Activated CD8-positive, alpha-beta memory T cell treated with anti-CD3 and anti-CD28 coated beads, Interleukin-2, amount 10 ng/mL, durations not matched to agents 7 days and 5 days (primary cell): ENCODE results near the gene IGFBP1. TPM values are rescaled to one million over a fixed set of nuclear protein-coding genes. Genes with fewer than 3 reads are reported as not detected.

Source experiments
- ATAC-seq: fragments of 150-1000 bp; cut with Tn5 transposase; one replicate; pipeline ENCODE4 v1.10.0; 2021; ENCODE audit warnings: moderate library complexity
- CTCF ChIA-PET: fragments of 350-600 bp; sonication (Branson Sonifier 250); formaldehyde crosslinking; loops from one replicate; lab custom pipeline; 2021; ENCODE audit warnings: antibody characterized with exemption; lab: Charles Lee
- DNase-seq: peaks from one replicate; pipeline ENCODE4 v3.0.0-alpha.2; 2020
- H3K27ac Mint-ChIP-seq: one replicate; pipeline ENCODE4 v1.8.0; 2021; ENCODE audit warnings: mild to moderate bottlenecking, mixed read lengths
- H3K27me3 Mint-ChIP-seq: one replicate; pipeline ENCODE4 v1.8.0; 2021; ENCODE audit warnings: mixed read lengths
- H3K36me3 Mint-ChIP-seq: one replicate; pipeline ENCODE4 v1.8.0; 2021; ENCODE audit warnings: mild to moderate bottlenecking, mixed read lengths
- H3K4me1 Mint-ChIP-seq: one replicate; pipeline ENCODE4 v1.8.0; 2021; ENCODE audit warnings: mixed read lengths
- H3K4me3 Mint-ChIP-seq: one replicate; pipeline ENCODE4 v1.8.0; 2021; ENCODE audit warnings: mild to moderate bottlenecking, moderate library complexity, mixed read lengths
- H3K9me3 Mint-ChIP-seq: one replicate; pipeline ENCODE4 v1.8.0; 2022; ENCODE audit warnings: low read depth, mixed read lengths
- total RNA-seq, 2 experiments: library from RNA; stranded (reverse); gene quantifications; one replicate each; pipeline ENCODE4 v1.2.3, GENCODE V29; 2021

Gene IGFBP1
- total RNA-seq, 2 experiments from 2014 or later = not detected

DNA sequence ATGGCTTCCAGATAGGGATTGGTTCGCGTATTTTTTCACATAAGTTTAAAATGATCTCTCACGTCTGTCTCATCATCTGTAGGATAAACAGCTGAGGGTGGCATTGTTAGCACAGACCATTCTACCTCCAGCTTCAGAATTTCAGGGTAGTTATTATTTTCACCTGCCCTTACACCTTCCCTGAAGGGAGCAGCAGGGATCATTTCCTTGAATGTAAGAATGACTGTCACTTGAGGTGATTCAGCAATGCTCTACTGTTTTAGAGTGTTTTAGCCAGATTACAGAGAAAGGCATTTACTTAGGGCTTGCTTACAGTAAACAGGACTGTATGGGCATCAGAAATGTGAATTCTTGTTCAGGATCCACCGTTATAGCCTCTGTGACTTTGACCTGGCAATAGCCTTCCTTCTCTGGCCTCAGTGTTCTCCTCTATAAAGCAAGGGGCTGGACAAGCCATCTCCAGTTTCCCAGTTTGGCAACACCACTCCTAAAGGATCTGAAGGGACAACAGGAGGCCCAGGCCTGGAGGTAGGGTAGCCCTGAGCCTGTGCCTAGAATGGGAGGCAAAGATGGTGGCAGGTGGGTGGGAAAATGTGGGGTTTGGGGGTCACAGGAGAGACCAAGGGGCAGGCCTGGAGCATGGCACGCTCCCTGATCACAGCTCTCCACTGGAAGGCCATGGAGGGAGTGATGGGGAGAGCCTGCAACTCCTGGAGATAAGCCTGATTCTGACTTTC, 1.2 kb upstream of the IGFBP1 start:
- Mint-ChIP-seq H3K27me3 (peaks cover 55% of the 10 kb centered on the region), H3K4me1 (no peaks in the 10 kb centered on the region), H3K36me3 (no peaks in the 10 kb centered on the region), H3K27ac (no peak overlapping the region), H3K9me3 (no peaks in the 10 kb centered on the region), H3K4me3 (no peak overlapping the region)
- no peak for ATAC-seq
- no peak for DNase-seq
- CTCF ChIA-PET = no interaction called here

DNA sequence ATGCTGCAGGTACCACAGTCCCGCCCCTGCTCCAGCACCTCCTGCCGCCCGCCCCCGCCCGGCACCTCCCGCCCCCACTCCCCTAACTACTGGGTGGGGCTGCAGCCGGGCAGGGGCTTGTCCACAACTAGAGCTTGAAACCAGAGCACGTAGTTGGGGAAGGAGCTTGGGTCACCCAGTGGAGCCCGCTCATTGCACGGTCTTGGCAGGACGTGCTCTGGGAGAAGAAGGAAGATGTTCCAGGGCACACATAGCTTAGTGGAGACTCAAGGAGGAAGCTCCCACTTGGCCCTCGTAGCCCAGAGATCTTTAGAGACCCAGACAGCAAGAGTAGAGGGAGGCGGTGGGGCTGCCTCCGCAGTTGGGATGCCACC, 692 bp downstream of the IGFBP1 start:
- H3K4me3 Mint-ChIP-seq = no peak overlapping the region
- CTCF ChIA-PET = no interaction called here
- DNase-seq (no peak), ATAC-seq (no peak)
- peaks cover 63% of the 10 kb centered on the region for H3K27me3 Mint-ChIP-seq
- H3K4me1 Mint-ChIP-seq = no peaks in the 10 kb centered on the region
- H3K36me3 Mint-ChIP-seq = no peaks in the 10 kb centered on the region
- H3K27ac Mint-ChIP-seq = no peak overlapping the region
- no peaks in the 10 kb centered on the region for H3K9me3 Mint-ChIP-seq

GRCh38 chr7:45889367-45890067, 1.2 kb downstream of the IGFBP1 start:
- H3K4me1 Mint-ChIP-seq = no peaks in the 10 kb centered on the region
- CTCF ChIA-PET = interaction anchor here (1.6 to 1.9 kb wide), 2 partner anchors 28 to 1198 kb away, joined by 8 to 13 read pairs; no protein-coding TSS in a partner anchor
- H3K27me3 Mint-ChIP-seq = peaks cover 68% of the 10 kb centered on the region
- ATAC-seq (no peak), DNase-seq (no peak)
- H3K4me3 Mint-ChIP-seq = no peak overlapping the region
- no peaks in the 10 kb centered on the region for H3K36me3 Mint-ChIP-seq
- H3K27ac Mint-ChIP-seq = no peak overlapping the region
- H3K9me3 Mint-ChIP-seq = no peaks in the 10 kb centered on the region

DNA sequence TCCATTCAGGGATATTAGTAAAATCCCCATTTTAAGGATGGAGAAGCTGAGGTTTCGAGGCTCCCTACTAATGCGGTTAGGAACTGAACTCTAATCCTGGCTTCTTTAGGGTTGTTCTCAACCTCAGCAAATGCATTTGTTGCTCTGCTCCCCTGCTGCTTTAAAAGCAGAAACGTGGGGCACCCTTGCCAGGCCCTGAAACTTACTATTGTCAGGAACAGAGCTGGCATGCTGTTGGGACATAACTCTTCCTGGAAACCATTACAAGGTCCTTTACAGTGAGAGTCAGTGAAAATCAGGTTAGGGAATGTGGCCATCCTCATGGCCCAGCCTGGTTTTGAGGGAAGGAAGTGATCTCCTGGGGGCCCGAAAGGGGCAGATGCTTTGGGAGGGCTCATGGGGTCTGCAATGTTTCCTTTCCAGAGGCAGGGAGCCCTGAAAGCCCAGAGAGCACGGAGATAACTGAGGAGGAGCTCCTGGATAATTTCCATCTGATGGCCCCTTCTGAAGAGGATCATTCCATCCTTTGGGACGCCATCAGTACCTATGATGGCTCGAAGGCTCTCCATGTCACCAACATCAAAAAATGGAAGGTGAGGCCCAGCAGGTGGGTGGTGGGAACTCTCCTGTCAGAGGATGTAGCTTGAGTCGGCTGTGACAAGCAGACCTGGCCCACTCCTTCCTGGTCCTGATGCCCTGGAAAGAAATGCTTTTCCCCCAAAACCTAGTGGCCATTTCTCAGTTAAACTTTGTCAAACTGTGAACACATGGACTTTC, 2.0 kb downstream of the IGFBP1 start:
- ATAC-seq (no peak), DNase-seq (no peak)
- H3K36me3 Mint-ChIP-seq = no peaks in the 10 kb centered on the region
- no peak overlapping the region for H3K4me3 Mint-ChIP-seq
- no peaks in the 10 kb centered on the region for H3K4me1 Mint-ChIP-seq
- H3K9me3 Mint-ChIP-seq = no peaks in the 10 kb centered on the region
- no peak overlapping the region for H3K27ac Mint-ChIP-seq
- H3K27me3 Mint-ChIP-seq = peaks cover 68% of the 10 kb centered on the region
- CTCF ChIA-PET = interaction anchor here (0.7 to 1.9 kb wide), 6 partner anchors 8 to 1364 kb away, joined by 3 to 13 read pairs (median 5); no protein-coding TSS in a partner anchor

DNA sequence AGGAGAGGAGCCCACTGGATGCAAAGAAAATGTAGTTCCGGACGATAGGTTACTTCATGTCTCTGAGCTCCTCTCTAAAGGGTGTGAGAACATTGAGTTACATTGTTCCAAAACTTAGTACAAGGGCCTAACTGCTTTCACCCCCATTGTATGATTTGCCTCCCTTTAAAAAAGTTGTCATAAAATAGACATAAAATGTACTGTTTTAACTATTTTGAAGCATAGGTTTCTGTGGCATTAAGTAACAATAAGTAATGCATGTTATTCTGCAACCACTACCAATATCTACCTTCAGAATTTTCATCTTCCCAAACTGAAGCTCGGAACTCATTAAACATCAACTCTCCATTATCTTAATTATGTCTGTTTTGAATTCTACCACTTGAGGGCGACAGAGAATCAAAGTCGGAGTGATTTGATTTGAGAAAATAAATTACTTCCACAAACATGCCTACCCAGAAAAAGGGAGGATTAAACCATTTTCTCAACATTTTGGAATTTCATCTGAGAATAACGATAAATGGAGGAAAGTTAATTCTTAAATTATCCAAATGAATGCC, 2.7 kb downstream of the IGFBP1 start:
- ATAC-seq = no peak
- no peak overlapping the region for H3K27ac Mint-ChIP-seq
- CTCF ChIA-PET = interaction anchor here (0.7 to 1.9 kb wide), 6 partner anchors 9 to 1363 kb away, joined by 3 to 13 read pairs (median 5); no protein-coding TSS in a partner anchor
- no peaks in the 10 kb centered on the region for H3K9me3 Mint-ChIP-seq
- DNase-seq = no peak
- no peaks in the 10 kb centered on the region for H3K36me3 Mint-ChIP-seq
- H3K4me3 Mint-ChIP-seq = no peak overlapping the region
- H3K27me3 Mint-ChIP-seq = peaks cover 62% of the 10 kb centered on the region
- H3K4me1 Mint-ChIP-seq = no peaks in the 10 kb centered on the region

- no peak overlapping the region for H3K4me3 Mint-ChIP-seq
- CTCF ChIA-PET = interaction anchor here (0.8 to 1.9 kb wide), 5 partner anchors 9 to 1363 kb away, joined by 3 to 13 read pairs (median 6); no protein-coding TSS in a partner anchor
- ATAC-seq (no peak), DNase-seq (no peak)
- H3K9me3 Mint-ChIP-seq = no peaks in the 10 kb centered on the region
- peaks cover 63% of the 10 kb centered on the region for H3K27me3 Mint-ChIP-seq
- no peaks in the 10 kb centered on the region for H3K4me1 Mint-ChIP-seq
- no peaks in the 10 kb centered on the region for H3K36me3 Mint-ChIP-seq
- H3K27ac Mint-ChIP-seq = no peak overlapping the region
These were observed 3.4 kb downstream of the IGFBP1 start for GRCh38 chr7:45891462-45892402.

DNA sequence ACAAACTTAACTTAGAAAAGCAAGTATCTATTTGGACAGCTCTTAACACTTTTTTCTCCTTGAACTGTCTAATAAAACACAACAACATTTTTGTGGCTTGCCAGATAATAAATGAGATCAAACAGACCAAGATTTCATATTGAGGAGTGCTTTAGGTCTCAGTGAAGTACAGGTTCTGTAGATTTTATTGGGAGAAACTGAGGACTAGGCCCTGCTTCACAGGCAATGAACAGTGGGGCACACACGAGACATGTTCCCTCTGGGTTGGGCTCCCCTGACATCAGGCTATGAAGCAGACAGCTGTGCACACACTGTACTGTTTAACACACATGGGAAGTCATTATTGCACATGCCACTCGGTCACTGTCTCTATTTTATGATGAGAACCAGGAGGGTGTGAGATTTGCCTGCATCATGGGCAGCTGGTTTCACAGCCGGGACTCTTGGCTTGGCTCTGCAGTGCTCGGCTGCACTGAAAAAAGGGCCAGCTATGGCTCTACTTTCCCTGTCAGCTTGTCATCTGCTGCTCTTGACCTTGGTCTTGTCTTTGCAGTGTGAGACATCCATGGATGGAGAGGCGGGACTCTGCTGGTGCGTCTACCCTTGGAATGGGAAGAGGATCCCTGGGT, 4.2 kb downstream of the IGFBP1 start:
- DNase-seq (no peak), ATAC-seq (no peak)
- Mint-ChIP-seq H3K4me3 (no peak overlapping the region), H3K9me3 (no peaks in the 10 kb centered on the region), H3K27ac (no peak overlapping the region), H3K4me1 (no peaks in the 10 kb centered on the region), H3K27me3 (peaks cover 56% of the 10 kb centered on the region), H3K36me3 (no peaks in the 10 kb centered on the region)
- CTCF ChIA-PET = interaction anchor here (0.8 kb wide), 1 partner anchor 24 kb away, joined by 3 read pairs; no protein-coding TSS in a partner anchor

- Mint-ChIP-seq H3K9me3 (no peaks in the 10 kb centered on the region), H3K27ac (no peak overlapping the region), H3K27me3 (peaks cover 51% of the 10 kb centered on the region), H3K36me3 (no peaks in the 10 kb centered on the region), H3K4me3 (no peak overlapping the region), H3K4me1 (no peaks in the 10 kb centered on the region)
- ATAC-seq (no peak), DNase-seq (no peak)
- CTCF ChIA-PET = interaction anchor here (1.0 kb wide), 1 partner anchor 27 kb away, joined by 3 read pairs; the partner anchor contains the start of gene IGFBP3
These were observed 5.2 kb downstream of the IGFBP1 start for GRCh38 chr7:45893374-45893995.

DNA sequence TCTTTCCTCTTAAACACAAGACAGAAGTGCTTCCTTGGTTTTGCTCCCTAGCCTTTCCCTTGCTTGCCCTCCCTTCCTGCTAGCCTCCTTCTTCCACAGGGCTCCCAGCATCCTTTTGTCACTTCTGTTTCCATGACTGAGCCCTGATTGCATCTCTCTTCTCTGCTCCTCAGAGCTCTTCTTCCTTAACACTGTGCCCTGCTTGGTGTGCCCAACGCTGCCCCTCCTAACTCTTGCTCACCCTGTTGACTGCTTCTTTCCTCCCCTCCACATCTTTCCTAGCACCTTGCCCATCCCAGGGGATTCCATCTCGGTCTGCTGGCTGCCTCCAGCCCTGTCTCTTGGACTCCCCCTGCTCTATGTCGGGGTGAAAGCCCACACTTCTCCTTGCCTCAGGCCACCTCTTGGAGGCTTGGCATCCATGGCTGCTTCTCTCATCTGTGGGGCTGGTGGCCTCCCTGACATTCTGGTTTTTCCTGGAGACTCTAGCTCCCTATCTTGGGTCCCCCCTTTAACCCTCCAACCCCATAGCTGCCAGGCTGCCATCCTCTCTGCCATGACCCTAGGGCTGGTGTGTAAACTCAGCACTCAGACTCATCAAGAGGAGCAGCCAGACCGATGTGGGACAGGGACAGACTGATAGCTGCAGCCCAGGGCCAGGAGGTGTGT, 5.8 kb downstream of the IGFBP1 start:
- H3K27me3 Mint-ChIP-seq = peaks cover 47% of the 10 kb centered on the region
- no peak for DNase-seq
- no peak overlapping the region for H3K27ac Mint-ChIP-seq

DNA sequence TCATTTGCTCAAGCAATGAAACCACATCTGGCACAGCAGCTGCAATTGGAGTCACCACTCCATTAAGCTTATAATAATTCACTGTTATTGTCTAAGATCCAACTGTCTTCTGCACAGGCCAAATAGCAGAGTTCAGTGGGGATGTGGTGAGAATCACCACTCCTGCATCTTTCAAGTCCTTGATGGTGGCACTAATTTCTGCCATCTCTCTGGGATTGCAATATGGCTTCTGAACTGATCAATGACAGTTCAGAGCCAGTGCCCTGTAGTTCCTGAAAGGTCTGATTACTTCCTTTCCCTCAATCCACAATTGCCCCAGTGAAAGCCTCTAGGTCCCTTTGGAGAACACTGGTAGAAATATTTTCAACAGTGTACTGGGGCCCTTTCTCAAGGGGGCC, 6.4 kb downstream of the IGFBP1 start:
- H3K4me3 Mint-ChIP-seq = no peak overlapping the region
- ATAC-seq = no peak
- H3K4me1 Mint-ChIP-seq = no peaks in the 10 kb centered on the region
- H3K9me3 Mint-ChIP-seq = no peaks in the 10 kb centered on the region
- CTCF ChIA-PET = no interaction called here
- peaks cover 41% of the 10 kb centered on the region for H3K27me3 Mint-ChIP-seq
- no peaks in the 10 kb centered on the region for H3K36me3 Mint-ChIP-seq
- H3K27ac Mint-ChIP-seq = no peak overlapping the region
- DNase-seq = no peak

More for the DNA sequence above, 5.8 kb downstream of the IGFBP1 start:
- H3K36me3 Mint-ChIP-seq = no peaks in the 10 kb centered on the region
- CTCF ChIA-PET = interaction anchor here (1.0 kb wide), 1 partner anchor 27 kb away, joined by 3 read pairs; the partner anchor contains the start of gene IGFBP3
- H3K4me3 Mint-ChIP-seq = no peak overlapping the region
- no peaks in the 10 kb centered on the region for H3K9me3 Mint-ChIP-seq
- no peak for ATAC-seq
- no peaks in the 10 kb centered on the region for H3K4me1 Mint-ChIP-seq

DNA sequence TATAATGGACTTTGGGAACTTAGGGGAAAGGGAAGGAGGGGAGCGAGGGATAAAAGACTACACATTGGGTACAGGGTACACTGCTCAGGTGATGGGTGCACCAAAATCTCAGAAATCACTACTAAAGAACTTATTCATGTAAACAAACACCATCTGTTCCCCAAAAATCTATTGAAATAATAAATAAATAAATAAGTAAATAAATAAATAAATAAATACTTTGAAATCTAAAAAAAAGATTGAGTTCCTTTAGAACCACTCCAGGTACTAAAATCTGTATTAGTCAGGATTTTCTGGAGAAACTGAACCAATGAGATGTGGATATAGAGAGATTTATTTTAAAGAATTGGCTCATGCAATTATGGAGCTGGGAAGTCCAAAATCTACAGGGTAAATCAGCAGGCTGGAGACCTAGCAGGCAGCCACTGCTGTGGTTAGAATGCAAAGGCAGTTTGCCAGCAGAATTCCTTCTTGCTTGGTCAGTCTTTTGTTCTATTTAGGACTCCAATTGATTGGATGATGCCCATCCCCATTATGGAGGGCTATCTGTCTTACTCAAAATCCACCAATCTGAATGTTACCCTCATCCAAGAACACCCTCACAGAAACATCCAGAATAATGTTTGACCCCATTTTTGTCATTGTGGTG, 8.9 kb downstream of the IGFBP1 start:
- no peak overlapping the region for H3K27ac Mint-ChIP-seq
- H3K4me1 Mint-ChIP-seq = no peaks in the 10 kb centered on the region
- no peak for DNase-seq
- CTCF ChIA-PET = no interaction called here
- no peaks in the 10 kb centered on the region for H3K36me3 Mint-ChIP-seq
- no peak for ATAC-seq
- no peak overlapping the region for H3K4me3 Mint-ChIP-seq
- H3K27me3 Mint-ChIP-seq = peaks cover 24% of the 10 kb centered on the region
- no peaks in the 10 kb centered on the region for H3K9me3 Mint-ChIP-seq
